GM18526 (cell line): ENCODE data around the gene TMEM244.

ENCODE experiments used
- POLR2A ChIP-seq: IDR thresholded peaks from 3 replicates; pipeline ENCODE4 v1.6.1; 2011; ENCODE audit not compliant: insufficient read length; ENCODE audit errors: extremely low read depth

The TMEM244 gene

GRCh38 chr6:129875610-129876520 is 14.8 kb upstream of the TMEM244 start:
- TF ChIP-seq POLR2A, result no peak

- no peak for TF ChIP-seq POLR2A
These were observed 13.7 kb upstream of the TMEM244 start for GRCh38 chr6:129874837-129875236.

GRCh38 chr6:129872586-129872985 is 11.5 kb upstream of the TMEM244 start:
- no peak for TF ChIP-seq POLR2A

GRCh38 chr6:129871221-129871620 is 10.1 kb upstream of the TMEM244 start:
- no peak for TF ChIP-seq POLR2A

- TF ChIP-seq POLR2A, result no peak
These were observed 6.3 kb upstream of the TMEM244 start for GRCh38 chr6:129867403-129867802.

GRCh38 chr6:129866688-129867087 is 5.6 kb upstream of the TMEM244 start:
- no peak for TF ChIP-seq POLR2A

GRCh38 chr6:129866256-129866655 is 5.1 kb upstream of the TMEM244 start:
- no peak for TF ChIP-seq POLR2A

- TF ChIP-seq POLR2A, result no peak
These were observed 3.9 kb upstream of the TMEM244 start for GRCh38 chr6:129865013-129865412.

GRCh38 chr6:129863664-129864063 is 2.5 kb upstream of the TMEM244 start:
- no peak for TF ChIP-seq POLR2A

- no peak for TF ChIP-seq POLR2A
These were observed 1.6 kb downstream of the TMEM244 start for GRCh38 chr6:129859524-129859923.

GRCh38 chr6:129857838-129858237 is 3.3 kb downstream of the TMEM244 start:
- no peak for TF ChIP-seq POLR2A

GRCh38 chr6:129853996-129854711 is 7.0 kb downstream of the TMEM244 start:
- TF ChIP-seq POLR2A, result no peak

GRCh38 chr6:129852257-129852858 is 8.8 kb downstream of the TMEM244 start:
- TF ChIP-seq POLR2A, result no peak

GRCh38 chr6:129849456-129849855 is 11.7 kb downstream of the TMEM244 start:
- no peak for TF ChIP-seq POLR2A

- TF ChIP-seq POLR2A, result no peak
These were observed 14.4 kb downstream of the TMEM244 start for GRCh38 chr6:129846761-129847160.

- TF ChIP-seq POLR2A, result no peak
These were observed 15.4 kb downstream of the TMEM244 start for GRCh38 chr6:129845696-129846095.
